ENCODE data around the gene ATAD5.

The ATAD5 gene

GRCh38 chr17:30921544-30922196, 89.9 kb downstream of the ATAD5 start, which contains the start of gene ADAP2:
TSS of gene ADAP2 (plus strand) at chr17:30921945. CDS start at chr17:30922015, 70 bp downstream.
- Histone ChIP-seq H4K20me1 (ENCODE audit: insufficient read depth, low read length) (no peaks in the 10 kb centered on the region), H3K4me1 (ENCODE audit: low read length) (peaks cover 17% of the 10 kb centered on the region), H3K27ac (ENCODE audit: low read length) (no peak within 1 kb of the TSS), H2AFZ (ENCODE audit: low read depth, low read length) (peak within 1 kb of the TSS; percentile 95), H3K36me3 (replicated peaks; ENCODE audit: low read depth, low read length) (no peaks in the 10 kb centered on the region), H3K9ac (ENCODE audit: low read length) (peak within 1 kb of the TSS; percentile 58), H3K27me3 (ENCODE audit: low read depth, low read length) (peaks cover 18% of the 10 kb centered on the region; the same call in 1 of the 2 replicates), H3K4me3 (ENCODE audit: low read length) (peak within 1 kb of the TSS; percentile 83), H3K9me3 (ENCODE audit: insufficient read depth, low read length) (no peaks in the 10 kb centered on the region), H3K79me2 (ENCODE audit: low read length) (no peaks in the 10 kb centered on the region), H3K4me2 (ENCODE audit: low read length) (peak within 1 kb of the TSS; percentile 91)
- no peak for TF ChIP-seq CTCF (IDR thresholded peaks at IDR 0.05; ENCODE audit: low read depth, low read length)
- no peak for TF ChIP-seq EZH2phosphoT487 (IDR thresholded peaks at IDR 0.05; ENCODE audit: low read depth)

- Histone ChIP-seq H3K4me3 (ENCODE audit: low read length) (peak overlapping the region; percentile 83), H3K36me3 (replicated peaks; ENCODE audit: low read depth, low read length) (no peaks in the 10 kb centered on the region), H3K4me1 (ENCODE audit: low read length) (peaks cover 22% of the 10 kb centered on the region), H3K4me2 (ENCODE audit: low read length) (peak overlapping the region; percentile 91), H3K9me3 (ENCODE audit: insufficient read depth, low read length) (no peaks in the 10 kb centered on the region), H3K27me3 (ENCODE audit: low read depth, low read length) (peaks cover 18% of the 10 kb centered on the region; the same call in 1 of the 2 replicates), H2AFZ (ENCODE audit: low read depth, low read length) (peak overlapping the region; percentile 95; the same call in 1 of the 2 replicates), H4K20me1 (ENCODE audit: insufficient read depth, low read length) (no peaks in the 10 kb centered on the region), H3K27ac (ENCODE audit: low read length) (no peak overlapping the region), H3K9ac (ENCODE audit: low read length) (peak overlapping the region; percentile 58), H3K79me2 (ENCODE audit: low read length) (no peaks in the 10 kb centered on the region)
- TF ChIP-seq CTCF (IDR thresholded peaks at IDR 0.05; ENCODE audit: low read depth, low read length) = no peak
- TF ChIP-seq EZH2phosphoT487 (IDR thresholded peaks at IDR 0.05; ENCODE audit: low read depth) = no peak
Observed at GRCh38 chr17:30922235-30923030, 90.7 kb downstream of the ATAD5 start.

GRCh38 chr17:30924341-30924740, 92.6 kb downstream of the ATAD5 start:
- no peak overlapping the region for H3K4me3 ChIP-seq (ENCODE audit: low read length)
- H3K9ac ChIP-seq (ENCODE audit: low read length) = no peak overlapping the region
- H3K4me1 ChIP-seq (ENCODE audit: low read length) = peaks cover 22% of the 10 kb centered on the region
- H3K36me3 ChIP-seq (replicated peaks; ENCODE audit: low read depth, low read length) = no peaks in the 10 kb centered on the region
- H3K27ac ChIP-seq (ENCODE audit: low read length) = no peak overlapping the region
- H2AFZ ChIP-seq (ENCODE audit: low read depth, low read length) = no peak overlapping the region
- no peaks in the 10 kb centered on the region for H3K79me2 ChIP-seq (ENCODE audit: low read length)
- TF ChIP-seq CTCF (IDR thresholded peaks at IDR 0.05; ENCODE audit: low read depth, low read length) = no peak
- no peak for TF ChIP-seq EZH2phosphoT487 (IDR thresholded peaks at IDR 0.05; ENCODE audit: low read depth)
- H3K9me3 ChIP-seq (ENCODE audit: insufficient read depth, low read length) = no peaks in the 10 kb centered on the region
- peaks cover 18% of the 10 kb centered on the region; the same call in 1 of the 2 replicates for H3K27me3 ChIP-seq (ENCODE audit: low read depth, low read length)
- no peaks in the 10 kb centered on the region for H4K20me1 ChIP-seq (ENCODE audit: insufficient read depth, low read length)
- no peak overlapping the region for H3K4me2 ChIP-seq (ENCODE audit: low read length)

GRCh38 chr17:30926516-30926915, 94.8 kb downstream of the ATAD5 start:
- TF ChIP-seq EZH2phosphoT487 (IDR thresholded peaks at IDR 0.05; ENCODE audit: low read depth) (no peak), CTCF (IDR thresholded peaks at IDR 0.05; ENCODE audit: low read depth, low read length) (no peak)
- H3K36me3 ChIP-seq (replicated peaks; ENCODE audit: low read depth, low read length) = no peaks in the 10 kb centered on the region
- H3K27me3 ChIP-seq (ENCODE audit: low read depth, low read length) = peaks cover 10% of the 10 kb centered on the region; the same call in 1 of the 2 replicates
- no peak overlapping the region for H2AFZ ChIP-seq (ENCODE audit: low read depth, low read length)
- H4K20me1 ChIP-seq (ENCODE audit: insufficient read depth, low read length) = no peaks in the 10 kb centered on the region
- peaks cover 15% of the 10 kb centered on the region for H3K4me1 ChIP-seq (ENCODE audit: low read length)
- H3K27ac ChIP-seq (ENCODE audit: low read length) = no peak overlapping the region
- no peaks in the 10 kb centered on the region for H3K9me3 ChIP-seq (ENCODE audit: insufficient read depth, low read length)
- no peak overlapping the region for H3K4me3 ChIP-seq (ENCODE audit: low read length)
- H3K9ac ChIP-seq (ENCODE audit: low read length) = no peak overlapping the region
- H3K4me2 ChIP-seq (ENCODE audit: low read length) = 0 out of 2 replicates have a peak overlapping the region, but pooled peaks have one; percentile 11
- H3K79me2 ChIP-seq (ENCODE audit: low read length) = no peaks in the 10 kb centered on the region

Measured in OCI-LY3 (cell line).